GM18519 (cell line): ENCODE measurements around the gene GPR68.
"Not testable (repeated sequence)": the region's sequence is repeated elsewhere in the genome, so short reads cannot be mapped to it uniquely, and the experiment has no call there.

Source experiments
- ATAC-seq: cut with Tn5 transposase; IDR thresholded peaks from one replicate; pipeline ENCODE4 v1.9.1; 2021; ENCODE audit warnings: mild to moderate bottlenecking, moderate library complexity; ENCODE audit not compliant: unreplicated experiment, low FRiP score

Gene GPR68

DNA sequence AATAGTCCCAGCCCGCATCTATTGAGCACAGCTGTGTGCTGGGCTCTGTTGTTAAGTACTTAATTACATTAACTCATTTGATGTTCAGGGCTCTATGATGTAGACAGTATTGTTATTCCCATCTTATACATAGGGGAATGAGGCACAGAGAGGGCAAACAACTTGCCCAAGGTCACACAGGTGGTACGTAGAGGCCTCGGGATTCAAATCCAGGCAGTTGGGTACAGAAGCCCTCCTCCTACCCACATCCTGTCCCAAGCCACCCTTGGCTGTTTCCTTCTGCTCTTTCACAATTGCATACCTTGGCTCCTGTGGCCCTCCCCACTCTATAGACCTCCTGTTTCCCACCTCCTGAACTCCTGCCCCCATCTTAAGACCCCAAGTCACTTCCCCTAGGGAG lies 10.0 kb upstream of the GPR68 start:
- no peak for ATAC-seq

DNA sequence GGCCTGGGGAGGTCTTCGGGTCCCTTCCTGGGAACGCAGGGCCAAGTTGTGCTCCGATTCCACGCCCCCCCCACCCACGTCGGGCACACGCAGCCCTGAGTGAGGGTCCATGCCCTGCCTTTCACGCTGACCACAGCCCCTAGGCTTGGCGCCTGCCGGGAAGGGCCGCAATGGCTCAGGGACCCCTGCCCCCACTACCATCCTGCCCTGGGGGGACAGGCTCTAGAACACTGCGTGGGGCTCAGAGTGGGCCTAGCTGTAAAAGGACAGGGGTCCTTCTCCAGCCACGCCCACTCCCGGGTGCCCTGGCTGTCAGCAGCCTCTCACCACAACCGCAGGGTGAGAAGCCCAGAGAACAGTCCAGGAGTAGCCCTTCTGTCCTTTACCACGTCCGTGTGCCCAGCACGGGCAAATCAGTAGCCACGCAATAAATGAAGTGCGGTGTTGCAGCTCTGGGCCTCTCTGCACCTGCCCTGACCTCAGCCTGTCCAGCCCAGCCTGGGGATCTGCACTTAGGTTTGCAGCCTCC lies 9.4 kb upstream of the GPR68 start:
- ATAC-seq, result no peak

DNA sequence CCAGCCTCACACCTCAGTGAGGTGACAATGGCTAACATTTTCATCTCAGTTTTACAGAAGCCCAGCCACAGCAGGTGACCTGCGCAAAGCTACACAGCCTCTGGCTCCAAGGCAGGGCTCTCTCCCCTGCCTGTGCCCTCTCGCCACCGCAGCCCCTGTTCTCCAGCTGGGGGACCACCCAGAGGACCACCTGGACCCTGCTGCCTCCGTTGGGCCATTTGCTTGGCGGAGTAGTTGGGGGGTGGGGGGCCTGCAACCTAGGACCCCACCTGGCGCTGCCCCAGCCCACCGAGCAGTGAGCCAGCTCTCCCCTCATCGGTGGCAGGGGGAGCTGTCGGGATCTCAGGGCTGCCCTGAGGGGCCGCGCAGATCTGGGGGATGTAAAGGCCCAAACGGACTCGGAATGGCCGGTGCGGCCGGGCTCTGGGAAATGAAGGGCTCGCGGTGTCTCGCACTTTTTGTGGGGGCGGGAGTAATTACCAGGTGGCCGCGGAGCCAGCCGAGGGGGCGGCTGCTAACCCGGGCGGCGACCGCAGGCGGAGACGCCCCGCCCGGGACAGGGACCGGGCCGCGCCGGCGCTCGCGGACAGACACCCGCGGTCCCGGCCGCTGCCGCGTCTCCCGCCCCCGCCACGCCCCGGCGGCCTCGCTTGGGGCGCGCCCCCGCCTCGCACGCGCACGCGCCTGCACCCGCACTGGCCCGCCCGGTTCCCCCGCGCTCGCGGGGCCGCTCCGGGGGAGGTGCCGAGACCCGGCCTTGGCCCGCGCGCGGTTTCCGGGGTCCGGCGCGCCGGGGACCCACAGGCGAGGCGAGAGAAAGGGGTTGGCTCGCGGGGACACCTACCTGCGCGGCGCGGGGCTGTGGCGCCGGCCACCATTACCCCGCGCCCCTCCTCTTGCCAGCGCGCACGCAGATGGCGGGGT lies 8.6 kb upstream of the GPR68 start:
- ATAC-seq, result no peak

DNA sequence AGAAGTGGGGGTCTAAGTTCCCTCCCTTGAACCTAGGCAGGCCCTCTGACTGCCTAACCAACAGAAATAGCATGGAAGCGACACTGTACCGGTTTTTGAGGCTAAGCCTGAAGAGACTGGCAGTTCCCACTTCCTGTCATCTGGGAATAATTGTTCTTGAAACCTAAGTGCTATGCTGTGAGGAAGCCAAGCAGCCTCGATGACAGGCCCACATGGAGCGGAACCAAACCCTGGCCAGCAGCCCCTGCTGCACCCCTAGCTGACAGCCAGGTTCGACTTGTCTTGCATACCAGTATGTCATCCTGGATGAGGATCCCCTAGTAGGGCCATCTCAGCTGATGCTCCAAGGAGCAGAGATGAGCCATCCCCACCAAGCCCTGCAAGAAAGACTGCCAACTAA lies 6.4 kb upstream of the GPR68 start:
- no peak for ATAC-seq

DNA sequence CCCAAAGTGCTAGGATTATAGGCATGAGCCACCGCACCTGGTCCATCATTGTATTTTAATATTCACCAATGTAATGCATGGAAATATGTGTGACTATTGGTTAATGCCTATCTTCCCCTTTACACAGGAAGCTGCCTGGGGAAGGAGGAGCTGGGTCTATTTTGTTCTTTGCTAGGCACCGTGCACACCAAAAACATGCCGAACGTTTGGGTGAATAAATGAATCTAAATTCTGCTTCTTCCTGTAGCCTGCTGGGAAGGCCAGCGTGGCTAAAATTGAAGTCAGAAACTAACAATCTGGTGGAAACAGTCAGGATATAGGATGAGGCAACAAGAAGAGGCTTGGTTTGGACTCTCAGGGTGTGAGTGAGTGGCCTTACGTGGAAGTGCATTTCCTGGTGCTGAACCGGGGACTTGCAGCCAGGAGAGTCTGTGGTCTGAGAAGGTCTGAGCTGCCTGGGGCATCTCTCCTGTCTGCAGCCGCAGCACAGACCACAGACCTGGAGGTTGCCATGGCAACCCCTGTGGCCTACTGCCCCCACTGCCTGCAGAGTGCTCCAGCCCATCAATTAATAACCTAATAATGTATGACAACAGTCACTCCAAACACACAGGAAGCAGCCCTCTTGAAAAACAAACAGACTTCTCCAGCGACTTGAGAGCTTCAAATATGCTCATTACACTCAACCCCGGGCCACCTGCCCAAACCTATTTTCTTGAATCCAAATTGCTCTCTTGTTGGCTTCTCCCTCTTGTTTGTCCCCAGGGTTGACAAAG lies 5.5 kb upstream of the GPR68 start:
- peak; percentile 59 for ATAC-seq

DNA sequence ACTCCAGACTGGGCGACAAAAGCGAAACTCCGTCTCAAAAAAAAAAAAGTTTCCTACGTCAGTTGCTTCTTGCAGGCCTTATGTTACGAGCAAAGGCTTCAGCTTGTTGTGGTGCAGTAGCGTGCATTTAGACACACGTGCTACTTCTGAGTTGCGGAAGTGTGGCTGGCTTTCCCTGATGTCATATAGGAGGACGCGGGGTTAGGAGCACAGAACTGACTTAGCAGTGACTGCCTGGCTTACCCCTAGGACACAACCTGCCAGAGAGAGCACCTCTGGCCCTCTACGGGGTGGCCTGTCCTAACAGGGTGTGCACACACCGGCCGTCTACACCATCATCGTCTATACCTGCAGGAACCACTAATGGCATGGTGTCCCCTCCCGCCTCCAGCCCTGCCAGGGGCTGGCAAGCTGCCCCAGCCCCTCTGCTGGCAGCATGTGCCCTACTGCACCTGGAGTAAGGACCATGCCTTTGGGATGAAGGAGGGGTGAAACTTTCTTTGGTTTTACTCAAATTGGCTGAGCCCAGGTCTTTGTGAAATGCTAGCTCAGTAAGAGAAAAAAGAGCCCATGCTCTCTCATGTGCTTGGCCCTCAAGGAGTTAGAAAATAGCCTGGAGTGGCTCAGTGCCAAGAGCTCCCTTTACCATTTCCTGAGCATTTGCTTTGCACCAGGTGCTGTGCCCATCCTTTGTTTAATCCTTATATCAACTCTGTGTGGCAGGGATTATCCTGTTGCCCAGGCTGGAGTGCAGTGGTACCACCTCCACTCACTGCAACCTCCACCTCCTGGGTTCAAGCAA lies 1.7 kb upstream of the GPR68 start:
- ATAC-seq, result no peak

DNA sequence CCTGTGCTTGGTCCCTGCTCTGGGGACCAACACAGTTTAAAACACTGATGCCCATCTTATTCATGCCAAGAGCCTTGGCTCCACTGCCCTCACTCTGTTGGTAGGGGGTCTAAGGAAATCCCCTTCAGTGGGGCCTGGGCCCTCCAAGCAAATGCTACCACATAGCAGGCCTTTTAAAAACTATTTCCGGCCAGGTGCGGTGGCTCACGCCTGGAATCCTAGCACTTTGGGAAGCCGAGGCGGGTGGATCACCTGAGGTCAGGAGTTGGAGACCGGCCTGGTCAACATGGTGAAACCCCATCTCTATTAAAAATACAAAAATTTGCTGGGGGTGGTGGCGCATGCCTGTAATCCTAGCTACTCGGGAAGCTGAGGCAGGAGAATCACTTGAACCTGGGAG lies 1.1 kb upstream of the GPR68 start:
- not testable (repeated sequence) for ATAC-seq

DNA sequence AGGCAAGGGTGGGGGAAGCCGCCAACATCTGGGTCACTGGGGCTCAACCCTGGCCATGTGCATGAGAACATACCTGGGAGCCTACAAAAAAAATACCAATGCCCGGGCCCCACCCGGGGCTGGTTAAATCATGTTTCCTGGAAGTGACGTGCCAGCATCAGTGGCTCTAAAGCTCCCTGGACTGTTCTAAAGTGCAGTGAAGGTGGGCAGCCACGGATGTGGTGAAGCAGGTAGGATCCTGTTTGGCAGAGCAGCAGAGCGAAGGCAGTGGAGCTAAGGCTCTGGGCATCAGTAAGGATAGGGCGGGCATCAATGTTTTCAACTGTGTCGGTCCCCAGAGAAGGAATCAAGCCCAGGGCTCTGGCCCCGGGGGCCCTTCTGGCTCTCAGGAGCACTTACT lies 525 bp upstream of the GPR68 start:
- ATAC-seq, result no peak

DNA sequence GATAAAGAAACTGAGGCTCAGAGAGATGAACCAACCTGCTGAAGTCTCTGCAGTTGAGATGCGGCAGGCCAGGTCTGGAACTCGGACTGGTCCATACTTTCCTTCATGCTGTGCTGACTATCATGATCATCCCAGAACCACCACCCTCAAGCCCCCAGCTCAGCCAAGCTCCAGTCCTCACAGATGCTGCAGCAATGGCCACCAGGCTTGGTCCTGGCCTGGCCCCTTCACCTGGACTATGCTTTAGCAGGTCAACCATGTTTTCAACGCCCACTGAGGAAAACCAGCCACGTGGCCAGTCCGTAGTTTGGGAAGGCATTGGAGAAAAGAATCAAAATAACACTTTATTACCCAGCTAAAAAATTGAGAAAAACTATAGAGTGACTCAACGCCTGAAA lies 1.4 kb downstream of the GPR68 start:
- ATAC-seq, result no peak

DNA sequence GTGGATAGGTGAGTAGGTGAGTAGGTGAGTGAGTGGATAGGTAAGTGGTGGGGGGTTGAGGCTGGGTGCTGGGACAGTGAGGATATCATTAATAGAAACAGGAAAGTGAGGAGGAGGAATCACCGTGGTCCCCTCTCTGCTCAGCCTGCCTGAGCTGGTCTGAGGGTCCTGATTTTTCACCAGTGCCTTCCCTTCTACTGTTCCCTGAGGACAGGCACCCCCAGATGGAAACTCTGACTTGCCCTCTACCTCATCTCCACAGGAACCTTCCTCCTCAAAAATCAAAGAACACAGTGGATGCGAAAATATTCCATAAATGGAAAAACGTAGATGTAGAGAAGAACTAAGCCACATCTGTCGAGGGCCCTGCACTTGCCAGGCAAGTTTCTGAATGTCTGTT lies 1.9 kb downstream of the GPR68 start:
- ATAC-seq, result no peak

DNA sequence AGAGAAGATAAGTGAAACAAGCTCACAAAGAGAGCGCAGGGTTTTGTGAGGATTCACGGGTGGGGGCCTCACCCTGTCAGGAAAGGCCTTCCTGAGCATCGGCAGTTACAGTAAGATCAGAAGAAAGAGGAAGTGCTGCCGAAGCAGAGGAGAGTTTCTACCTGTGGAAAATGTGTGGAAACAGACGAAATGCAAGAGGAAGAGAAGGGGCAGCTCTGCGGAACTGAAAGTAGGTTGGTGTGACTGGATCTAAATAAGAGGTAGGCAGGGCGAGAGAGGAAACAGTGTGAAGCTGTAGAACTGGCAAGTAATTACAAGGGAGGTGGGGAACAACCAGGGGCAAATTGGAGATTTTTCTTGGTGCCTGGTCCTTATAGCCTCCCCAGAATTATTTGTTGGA lies 2.6 kb downstream of the GPR68 start:
- ATAC-seq, result peak; percentile 41

DNA sequence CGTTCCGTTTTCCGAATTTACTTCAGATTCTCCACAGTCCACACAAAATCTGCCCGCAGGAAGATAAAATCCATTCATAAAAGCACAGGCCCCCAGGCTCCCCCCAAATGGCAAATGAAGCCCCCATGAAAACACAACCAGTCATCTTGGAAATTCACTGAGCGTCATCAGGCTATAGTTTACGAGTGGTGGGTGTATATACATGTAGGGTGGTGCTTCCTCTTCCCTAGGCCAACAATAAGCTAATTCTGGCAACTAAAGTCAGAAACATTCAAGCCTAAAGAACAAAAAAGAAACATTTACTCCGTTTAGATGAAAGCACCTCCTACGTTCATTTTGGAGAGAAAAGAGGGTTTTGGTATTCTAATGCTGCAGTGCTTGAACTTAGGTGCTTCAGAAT lies 5.8 kb downstream of the GPR68 start:
- ATAC-seq, result no peak

DNA sequence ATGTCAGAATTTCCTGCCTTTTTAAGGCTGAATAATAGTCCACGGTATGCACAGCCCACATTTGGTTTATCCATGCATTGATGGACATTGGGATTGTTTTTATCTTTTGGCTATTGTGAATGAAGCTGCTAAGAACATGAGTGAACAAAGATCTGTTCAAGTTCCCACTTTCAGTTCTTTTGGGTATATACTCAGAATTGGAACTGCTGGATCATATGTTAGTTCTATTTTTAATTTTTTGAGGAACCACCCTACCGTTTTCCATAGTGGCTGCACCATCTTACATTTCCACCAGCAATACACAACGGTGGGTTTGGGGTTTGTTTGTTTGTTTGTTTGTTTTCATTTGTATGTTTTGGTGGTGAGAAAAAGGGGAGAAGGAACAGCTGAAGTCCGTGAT lies 6.4 kb downstream of the GPR68 start:
- no peak for ATAC-seq

DNA sequence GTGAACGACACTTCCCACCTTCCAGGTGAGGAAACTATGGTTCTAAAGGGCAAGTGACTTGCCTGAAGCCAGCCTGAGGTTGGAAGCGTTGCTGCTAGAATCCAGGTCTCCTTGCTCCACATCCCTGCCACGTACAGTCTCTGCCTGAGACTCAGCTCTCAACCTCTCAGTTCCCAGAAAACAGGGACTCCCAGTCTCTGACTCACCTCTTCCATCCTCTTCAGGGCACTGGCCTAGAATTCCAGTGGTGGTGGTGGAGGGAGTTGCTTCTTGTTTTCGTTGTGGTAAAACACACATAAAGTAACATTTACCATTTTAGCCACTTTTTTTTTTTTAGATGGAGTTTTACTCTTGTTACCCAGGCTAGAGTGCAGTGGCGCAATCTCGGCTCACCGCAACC lies 7.3 kb downstream of the GPR68 start:
- ATAC-seq, result no peak

DNA sequence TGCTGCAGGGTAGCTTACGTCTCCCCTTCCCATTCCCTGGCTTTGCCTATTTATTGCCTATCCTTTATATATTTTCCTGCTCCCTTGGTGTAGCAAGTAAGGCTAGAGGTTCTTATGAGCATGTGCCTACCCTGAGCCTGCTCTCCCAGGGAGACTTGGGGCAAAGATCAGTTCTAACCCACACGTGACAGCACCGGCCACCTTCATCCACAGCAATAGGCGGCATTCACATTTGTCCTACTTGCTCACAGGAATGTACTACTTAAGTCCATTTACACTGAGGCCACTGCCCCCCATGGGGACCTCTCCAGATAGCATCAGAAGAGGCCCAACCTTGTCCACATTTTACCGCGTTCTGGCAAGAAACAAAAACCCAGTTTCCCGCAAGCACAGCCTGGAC lies 8.7 kb downstream of the GPR68 start:
- no peak for ATAC-seq

DNA sequence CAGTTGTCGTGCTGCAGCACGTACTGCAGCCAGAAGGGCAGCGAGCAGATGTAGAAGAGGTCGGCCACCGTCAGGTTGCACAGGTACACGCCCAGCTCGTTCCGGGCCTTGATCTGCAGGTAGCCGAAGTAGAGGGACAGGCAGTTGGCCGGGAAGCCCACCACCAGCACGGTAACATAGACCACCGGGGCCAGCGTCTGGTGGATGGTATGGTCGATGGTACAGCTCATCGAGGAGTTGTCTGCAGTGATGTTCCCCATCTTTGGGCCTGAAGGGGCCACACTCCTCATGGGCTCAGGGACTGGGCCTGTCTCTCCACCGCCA lies 9.8 kb downstream of the GPR68 start:
- no peak for ATAC-seq

DNA sequence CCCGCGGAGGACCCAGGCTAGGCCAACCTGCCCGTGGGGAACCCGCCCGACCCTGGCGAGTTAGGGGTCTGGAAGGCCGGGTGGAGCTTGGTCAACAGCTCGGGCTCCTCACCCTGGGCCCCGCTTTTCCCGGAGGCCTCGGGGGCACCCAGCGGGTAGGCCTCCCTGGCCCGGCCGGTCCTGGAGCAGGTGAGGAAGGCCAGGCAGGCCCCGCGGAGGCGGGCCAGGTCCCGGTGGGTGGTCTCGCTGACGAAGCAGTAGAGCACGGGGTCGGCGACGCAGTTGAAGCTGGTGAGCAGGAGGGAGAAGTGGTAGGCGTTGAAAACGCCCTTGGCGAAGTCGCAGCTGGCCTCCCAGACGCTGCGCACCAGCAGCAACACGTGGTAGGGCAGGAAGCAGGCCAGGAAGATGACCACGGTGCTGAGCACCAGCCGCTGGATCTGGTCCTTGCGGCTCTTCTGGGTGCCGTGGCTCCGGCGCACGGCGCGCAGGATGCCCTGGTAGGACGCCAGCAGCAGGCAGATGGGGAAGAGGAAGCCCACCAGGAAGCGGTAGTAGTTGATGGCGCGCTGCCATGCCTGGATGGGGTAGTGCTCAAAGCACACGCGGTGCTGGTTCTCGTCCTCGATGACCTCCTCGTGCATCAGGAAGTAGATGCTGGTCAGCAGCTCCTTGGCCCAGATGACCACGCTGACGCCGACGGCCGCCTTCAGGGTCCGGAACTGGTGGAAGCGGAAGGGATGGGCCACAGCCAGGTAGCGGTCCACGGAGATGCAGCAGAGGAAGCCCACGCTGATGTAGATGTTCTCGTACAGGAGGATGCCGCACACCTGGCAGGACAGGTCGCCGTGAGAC lies 10.3 kb downstream of the GPR68 start:
- no peak for ATAC-seq

DNA sequence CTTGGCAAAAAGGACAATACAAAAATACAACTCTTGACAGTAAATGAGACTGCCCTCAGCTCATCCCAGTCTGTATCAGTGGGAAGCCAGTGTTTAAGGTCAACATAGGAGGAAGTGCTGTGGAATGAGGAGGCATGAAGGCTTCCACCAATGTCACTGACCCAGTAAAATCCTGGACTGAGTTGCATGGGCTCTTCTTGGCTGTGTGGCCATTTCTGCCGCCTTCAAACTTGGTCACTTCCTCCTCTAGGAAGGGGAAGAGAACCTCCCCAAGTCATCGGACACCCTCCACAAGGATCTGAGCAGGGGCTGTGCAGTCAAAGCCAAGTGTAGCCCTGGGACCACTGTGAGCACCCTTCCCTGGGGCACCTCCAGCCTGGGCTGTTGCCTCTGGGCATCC lies 11.9 kb downstream of the GPR68 start:
- ATAC-seq, result no peak

DNA sequence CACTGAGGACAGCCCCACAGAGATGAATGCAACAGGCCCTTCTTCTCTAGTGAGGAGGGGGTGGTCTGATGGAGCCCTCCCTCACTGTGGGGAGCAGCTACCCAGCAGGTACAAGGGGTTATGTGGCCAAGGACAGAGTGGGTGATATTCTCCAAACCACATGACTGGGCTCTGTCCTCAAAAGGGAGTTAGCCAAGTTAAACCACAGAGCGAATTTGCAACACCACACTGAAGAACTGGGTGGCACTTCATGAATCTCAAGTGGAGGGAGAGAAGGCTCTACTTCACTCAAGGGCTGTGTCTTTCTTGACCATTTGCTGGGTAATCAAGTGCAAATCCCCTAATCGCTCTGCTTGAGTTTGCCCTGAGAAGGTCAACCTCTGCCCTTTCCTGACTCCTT lies 12.5 kb downstream of the GPR68 start:
- ATAC-seq, result no peak

DNA sequence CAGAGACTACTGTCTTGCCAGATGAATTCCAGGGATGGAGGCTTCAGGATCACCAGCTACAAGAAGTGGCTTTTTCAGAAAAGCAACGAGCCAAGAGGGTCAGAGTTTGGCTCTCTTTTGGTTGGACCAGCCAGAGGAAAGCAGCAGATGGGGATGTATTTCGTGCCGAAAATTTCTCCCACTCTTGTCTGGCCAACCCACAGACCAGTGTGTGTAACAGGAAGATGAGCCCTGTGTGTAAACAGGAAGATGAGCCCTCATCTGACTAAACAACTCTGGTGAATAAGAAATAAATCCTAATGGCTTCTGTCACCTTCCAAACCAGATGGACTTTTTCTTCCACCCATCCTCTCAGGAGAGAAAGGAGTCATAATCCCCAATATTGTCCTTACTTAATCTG lies 13.1 kb downstream of the GPR68 start:
- no peak for ATAC-seq
